ENCODE data around the gene CMTM8.
A peak's percentile ranks its signal among the peaks of the same experiment; 100 is the strongest.
"Not testable (repeated sequence)": the region's sequence is repeated elsewhere in the genome, so short reads cannot be mapped to it uniquely, and the experiment has no call there.

The CMTM8 gene

GRCh38 chr3:32226875-32227500 is 11.5 kb upstream of the CMTM8 start:
- no peak overlapping the region for H3K4me3 ChIP-seq (ENCODE audit: low read depth, low read length)

DNA sequence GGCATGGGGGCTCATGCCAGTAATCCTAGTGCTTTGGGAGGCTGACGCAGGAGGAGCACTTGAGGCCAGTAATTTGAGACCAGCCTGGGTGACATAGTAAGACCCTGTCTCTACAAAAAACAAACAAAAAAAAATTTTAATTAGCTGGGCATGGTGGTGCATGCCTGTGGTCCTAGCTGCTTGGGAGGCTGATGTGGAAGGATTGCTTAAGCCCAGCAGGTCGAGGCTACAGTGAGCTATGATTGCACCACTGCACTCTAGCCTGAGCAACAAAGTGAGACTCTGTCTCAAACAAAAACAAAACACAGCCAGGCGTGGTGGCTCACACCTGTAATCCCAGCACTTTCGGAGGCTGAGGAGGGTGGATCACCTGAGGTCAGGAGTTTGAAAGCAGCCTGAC is 9.7 kb upstream of the CMTM8 start:
- H3K4me3 ChIP-seq (ENCODE audit: low read depth, low read length): not testable (repeated sequence)

DNA sequence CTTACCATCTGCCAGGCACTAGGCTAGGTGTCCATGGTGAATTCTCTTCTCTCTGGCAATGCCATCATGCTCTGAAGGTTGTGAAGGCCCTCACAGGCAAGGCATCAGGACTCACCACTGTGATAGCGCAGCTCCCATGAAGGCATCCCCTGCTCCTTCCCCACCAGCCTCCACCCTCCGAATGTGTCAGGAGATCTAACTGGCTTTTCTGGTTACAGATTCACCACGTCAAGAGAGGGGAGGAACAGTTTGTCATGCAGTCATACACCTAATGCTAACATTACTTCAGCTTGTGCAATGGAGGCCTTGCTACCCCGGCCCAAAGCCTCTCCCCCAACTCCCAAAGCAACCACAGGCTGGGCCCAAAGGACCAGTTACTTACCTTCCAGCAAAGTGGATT is 8.9 kb upstream of the CMTM8 start:
- no peak overlapping the region for H3K4me3 ChIP-seq (ENCODE audit: low read depth, low read length)

DNA sequence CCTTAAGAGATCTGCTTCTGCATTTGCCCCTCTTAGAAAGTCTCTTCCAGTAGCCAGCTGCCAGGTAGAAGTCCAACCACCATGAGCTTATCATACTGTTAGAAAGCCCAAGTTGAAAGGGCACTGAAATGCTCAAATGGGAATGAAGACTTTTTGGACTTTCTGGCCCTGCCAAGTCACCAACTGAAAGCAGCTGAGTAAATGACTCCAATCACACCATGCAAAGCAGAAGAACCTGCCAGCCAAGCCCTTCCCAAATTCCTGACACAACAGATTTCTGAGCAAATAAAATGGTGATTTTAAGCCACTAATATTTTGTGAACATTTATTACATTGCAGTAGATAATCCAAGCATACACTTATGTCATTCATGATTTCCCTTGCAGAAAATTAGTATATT is 2.1 kb upstream of the CMTM8 start:
- no peak overlapping the region for H3K4me3 ChIP-seq (ENCODE audit: low read depth, low read length)

DNA sequence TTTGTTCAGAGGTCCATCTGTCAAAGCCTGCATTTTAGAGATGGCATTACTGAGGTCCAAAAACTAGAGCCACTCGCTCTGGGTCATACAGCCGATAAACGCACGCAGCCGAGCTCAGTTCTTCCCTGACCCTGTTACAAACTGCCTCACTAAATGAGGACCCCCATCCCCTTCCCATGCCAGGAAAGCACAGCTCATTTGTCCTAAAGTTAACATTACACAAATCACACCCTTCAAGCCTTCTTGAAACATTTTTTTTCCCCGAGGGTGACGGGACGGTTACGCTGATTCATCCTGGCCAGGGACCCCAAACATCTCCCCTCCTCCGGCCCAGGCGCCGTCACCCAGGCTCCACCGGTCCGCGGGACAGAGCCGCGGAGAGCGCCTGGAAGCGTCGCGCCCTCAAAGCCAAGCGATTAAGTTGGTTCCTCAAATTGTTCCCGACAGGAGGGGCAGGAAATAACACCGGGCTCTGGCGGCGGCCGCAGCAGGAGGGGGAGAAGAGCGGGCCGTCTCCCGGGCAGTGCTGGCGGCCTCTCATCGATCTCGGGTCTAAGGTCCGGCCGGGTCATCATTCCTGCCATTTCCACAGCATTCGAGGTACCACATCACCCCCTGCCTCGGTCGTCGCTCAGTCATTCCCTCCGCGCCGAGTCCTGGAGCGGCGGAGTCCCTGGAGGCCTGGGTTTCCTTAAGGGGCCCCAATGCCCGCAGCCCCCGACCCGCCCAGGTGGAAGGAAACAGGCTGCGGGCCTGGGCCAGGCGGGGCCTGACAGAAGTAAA is 619 bp upstream of the CMTM8 start:
- H3K4me3 ChIP-seq (ENCODE audit: low read depth, low read length): peak overlapping the region; percentile 48

DNA sequence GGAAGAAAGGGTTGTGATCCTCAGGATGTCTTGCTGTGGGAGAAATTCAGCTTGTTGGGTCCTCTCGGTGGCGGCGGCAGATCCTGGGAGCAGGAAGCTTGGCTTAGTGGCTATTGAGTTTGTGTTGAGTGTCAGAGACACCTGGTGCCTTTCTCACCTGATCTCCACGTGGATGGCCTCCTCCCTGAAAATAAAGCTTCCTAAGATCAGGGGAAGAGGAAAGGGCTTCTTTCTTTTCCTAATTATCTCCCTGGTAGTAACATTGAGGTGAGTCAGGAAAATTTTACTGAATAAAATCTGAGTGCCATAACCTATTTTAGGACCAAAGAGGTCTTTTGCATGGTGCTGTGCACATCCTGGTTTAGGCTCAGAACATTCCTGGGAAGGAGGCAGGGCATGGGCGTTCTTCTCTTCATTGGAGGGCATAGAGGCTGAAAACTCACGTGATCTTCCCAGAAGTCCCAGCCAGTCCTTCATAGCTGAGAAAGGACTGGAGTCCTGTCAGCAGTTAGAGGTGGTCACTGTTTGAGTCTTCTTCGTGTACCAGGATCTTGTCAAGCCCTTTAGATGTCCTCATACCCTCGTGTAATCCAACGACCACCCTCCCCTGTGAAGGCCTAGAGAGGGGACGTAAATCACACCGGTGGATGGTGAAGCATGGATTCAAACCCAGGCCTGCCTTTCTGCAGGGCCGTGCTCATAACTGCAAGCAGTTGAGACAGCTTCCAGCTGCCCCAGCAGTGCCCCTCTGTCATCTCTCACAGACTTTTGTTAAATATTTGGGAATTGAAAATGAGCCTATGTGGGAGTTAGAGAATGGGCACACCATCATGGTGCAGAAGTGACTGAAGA is 1.1 kb downstream of the CMTM8 start:
- H3K4me3 ChIP-seq (ENCODE audit: low read depth, low read length): peak overlapping the region; percentile 60

DNA sequence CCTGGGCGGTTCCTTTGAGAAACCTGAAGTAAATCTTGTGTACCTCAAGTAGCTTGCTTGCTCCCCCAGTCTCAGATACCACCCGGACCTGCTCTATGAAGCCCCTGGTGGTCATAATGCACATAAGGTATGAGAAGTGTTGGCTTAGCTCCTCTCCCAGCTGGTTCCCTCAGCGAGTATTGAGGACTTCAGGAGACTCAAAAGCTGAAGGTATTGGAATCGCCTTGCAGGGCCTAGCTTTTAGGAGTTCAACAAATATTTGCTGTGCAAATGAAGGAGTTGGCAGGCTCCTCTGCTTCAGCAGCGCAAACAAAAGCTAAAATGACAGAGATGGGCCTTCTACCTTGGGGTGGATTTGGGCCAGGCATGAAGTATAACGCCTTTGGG is 1.7 kb downstream of the CMTM8 start:
- H3K4me3 ChIP-seq (ENCODE audit: low read depth, low read length): no peak overlapping the region

GRCh38 chr3:32241100-32241499 is 2.6 kb downstream of the CMTM8 start:
- no peak overlapping the region for H3K4me3 ChIP-seq (ENCODE audit: low read depth, low read length)

DNA sequence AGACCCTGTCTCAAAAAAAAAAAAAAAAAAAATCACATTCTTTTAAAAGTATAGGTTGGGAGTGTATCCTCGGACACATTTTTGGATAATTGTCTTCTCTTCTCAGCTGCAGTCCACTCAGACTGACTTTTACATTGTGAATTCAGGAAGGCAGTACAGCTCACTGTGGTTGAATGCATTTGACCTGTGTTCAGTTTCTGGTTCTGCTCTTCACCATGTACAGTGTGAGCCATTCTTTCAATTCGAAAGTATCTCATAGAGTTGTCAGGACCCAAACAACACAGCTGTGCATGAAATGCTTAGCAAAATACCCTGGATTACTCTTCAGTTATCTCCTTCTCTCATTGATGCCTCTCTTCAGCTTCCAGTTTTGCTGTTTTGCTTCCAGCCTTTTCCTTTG is 5.0 kb downstream of the CMTM8 start:
- H3K4me3 ChIP-seq (ENCODE audit: low read depth, low read length): no peak overlapping the region

DNA sequence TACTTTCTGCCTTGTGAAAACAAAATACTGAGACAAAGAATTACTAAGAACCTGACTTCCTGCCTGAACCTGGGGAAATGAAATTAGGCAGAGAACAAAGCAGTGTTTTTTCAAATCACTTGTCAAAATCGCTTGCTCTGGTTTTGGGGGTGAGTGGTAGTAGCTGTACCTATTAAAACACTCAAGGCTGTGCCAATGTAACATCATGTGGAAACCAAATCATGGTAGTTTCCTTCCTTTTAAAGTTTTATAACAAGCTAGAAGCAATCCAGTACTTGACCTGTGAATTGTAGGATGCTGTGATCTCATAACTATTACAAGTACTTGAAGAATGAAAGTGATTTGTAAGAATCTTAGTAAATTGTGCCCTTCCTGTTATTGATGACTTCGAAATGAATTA is 6.7 kb downstream of the CMTM8 start:
- no peak overlapping the region for H3K4me3 ChIP-seq (ENCODE audit: low read depth, low read length)

GRCh38 chr3:32246079-32246675 is 7.7 kb downstream of the CMTM8 start:
- no peak overlapping the region for H3K4me3 ChIP-seq (ENCODE audit: low read depth, low read length)

GRCh38 chr3:32249184-32249782 is 10.8 kb downstream of the CMTM8 start:
- no peak overlapping the region for H3K4me3 ChIP-seq (ENCODE audit: low read depth, low read length)

- no peak overlapping the region for H3K4me3 ChIP-seq (ENCODE audit: low read depth, low read length)
Observed at GRCh38 chr3:32254268-32254667, 15.8 kb downstream of the CMTM8 start.

DNA sequence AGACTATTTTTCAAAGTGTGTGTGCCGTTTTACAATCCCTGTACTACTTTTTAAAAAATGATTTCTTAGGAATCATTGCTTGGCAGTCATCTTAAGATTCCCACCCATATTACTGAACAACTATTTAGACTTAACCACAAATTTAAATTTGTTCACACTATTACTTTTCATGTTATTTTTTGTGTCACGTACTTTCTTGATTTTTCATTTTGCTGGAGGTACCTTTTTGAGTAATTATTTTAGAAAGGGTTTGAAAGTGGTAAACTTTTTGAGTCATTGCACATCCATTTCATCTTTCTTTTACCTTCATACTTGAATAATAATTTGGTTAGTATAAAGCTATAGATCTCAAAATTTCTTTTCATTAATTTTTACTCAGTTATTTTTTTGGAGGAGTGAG is 16.9 kb downstream of the CMTM8 start:
- H3K4me3 ChIP-seq (ENCODE audit: low read depth, low read length): no peak overlapping the region

- no peak overlapping the region for H3K4me3 ChIP-seq (ENCODE audit: low read depth, low read length)
Observed at GRCh38 chr3:32256206-32256605, 17.7 kb downstream of the CMTM8 start.

- no peak overlapping the region for H3K4me3 ChIP-seq (ENCODE audit: low read depth, low read length)
Observed at GRCh38 chr3:32257042-32257441, 18.6 kb downstream of the CMTM8 start.

- H3K4me3 ChIP-seq (ENCODE audit: low read depth, low read length): no peak overlapping the region
Observed at GRCh38 chr3:32257641-32258438, 19.4 kb downstream of the CMTM8 start.

DNA sequence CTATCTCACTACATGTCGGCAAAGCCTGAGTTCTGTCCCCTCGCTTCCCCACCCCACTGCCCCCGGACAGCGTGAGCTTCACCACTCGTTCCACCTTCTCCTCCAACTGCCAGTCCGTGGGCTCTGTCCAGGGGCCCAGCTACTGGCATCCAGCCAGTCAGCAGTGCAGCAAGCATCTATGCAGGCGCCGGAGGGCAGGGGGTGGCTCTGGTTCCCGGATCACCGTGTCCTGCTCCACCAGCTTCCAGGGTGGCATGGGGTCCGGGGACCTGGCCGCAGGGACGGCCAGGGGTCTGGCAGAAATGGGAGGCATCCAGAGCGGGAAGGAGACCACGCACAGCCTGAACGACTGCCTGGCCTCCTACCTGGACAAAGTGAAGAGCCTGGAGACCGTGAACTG is 20.4 kb downstream of the CMTM8 start:
- no peak overlapping the region for H3K4me3 ChIP-seq (ENCODE audit: low read depth, low read length)

GRCh38 chr3:32261545-32261944 is 23.1 kb downstream of the CMTM8 start:
- no peak overlapping the region for H3K4me3 ChIP-seq (ENCODE audit: low read depth, low read length)

GRCh38 chr3:32262201-32262600 is 23.7 kb downstream of the CMTM8 start:
- H3K4me3 ChIP-seq (ENCODE audit: low read depth, low read length): no peak overlapping the region

Data from iPS-11a (cell line).